Neural progenitor cell (in vitro differentiated cells): Measurements from ENCODE around the gene ATG9B.

Experiments used
- CTCF ChIP-seq: fragments of 200-600 bp; sonication (generic); IDR thresholded peaks from 2 replicates; pipeline ENCODE4 v1.5.1; 2017; ENCODE audit warnings: antibody characterized with exemption, mild to moderate bottlenecking
- EZH2 ChIP-seq: fragments of 200-600 bp; sonication (generic); IDR thresholded peaks from 2 replicates; pipeline ENCODE4 v1.6.1; 2017; ENCODE audit warnings: antibody characterized with exemption, mild to moderate bottlenecking, moderate library complexity
- EZH2phosphoT487 ChIP-seq: fragments of 200-600 bp; sonication (generic); IDR thresholded peaks from 2 replicates; pipeline ENCODE4 v1.6.1; 2017; ENCODE audit warnings: antibody characterized with exemption

- TF ChIP-seq CTCF (peak; percentile 77), EZH2 (no peak), EZH2phosphoT487 (no peak)
Measured at GRCh38 chr7:150986099-150986512, 38.2 kb downstream of the ATG9B start.
